HEK293 (cell line): ENCODE results near the gene NINJ1.
"Not testable (repeated sequence)": the region's sequence is repeated elsewhere in the genome, so short reads cannot be mapped to it uniquely, and the experiment has no call there.

ENCODE experiments used
- CTCF ChIA-PET: fragments of 350-600 bp; formaldehyde crosslinking; extraction: SDS; loops from one replicate; lab custom pipeline; 2021; ENCODE audit warnings: antibody characterized with exemption; lab: Yijun Ruan, JAX
- POLR2A ChIA-PET: fragments of 300-600 bp; formaldehyde crosslinking; extraction: SDS; loops from one replicate; lab custom pipeline; 2020; ENCODE audit warnings: antibody characterized with exemption, inconsistent platforms; lab: Yijun Ruan, JAX
- H3K27ac ChIP-seq: fragments of 200-500 bp; sonication (Bioruptor generic); 2 replicates; pipeline ENCODE4 v1.5.1; 2014; ENCODE audit warnings: low read depth, low read length, control low read depth, inconsistent platforms; ENCODE audit errors: extremely low read depth
- H3K36me3 ChIP-seq, 2 experiments: fragments of 200-500 bp in 1 of 2; sonication (Bioruptor generic) in 1 of 2; 1 replicate in 1 of 2; 2 replicates in 1 of 2; pipeline ENCODE4 v1.5.1; 2014 to 2017; ENCODE audit warnings: inconsistent platforms in 2 of 2, low read length in 2 of 2; ENCODE audit not compliant: control insufficient read depth in 2 of 2, insufficient read depth in 1 of 2
- H3K4me1 ChIP-seq: fragments of 200-500 bp; sonication (Bioruptor generic); 2 replicates; pipeline ENCODE4 v1.5.1; 2014; ENCODE audit warnings: mild to moderate bottlenecking, low read length, inconsistent platforms; ENCODE audit not compliant: control insufficient read depth, insufficient read depth
- H3K4me3 ChIP-seq: 2 replicates; pipeline ENCODE4 v1.5.1; 2011; ENCODE audit warnings: low read depth, mild to moderate bottlenecking, control low read depth, low read length, moderate library complexity
- H3K9me3 ChIP-seq: fragments of 200-500 bp; sonication (Bioruptor generic); 2 replicates; pipeline ENCODE4 v1.5.1; 2014; ENCODE audit warnings: low read depth, low read length, inconsistent platforms; ENCODE audit not compliant: control insufficient read depth, insufficient read depth
- GLI2 ChIP-seq: fragments of 450-650 bp; formaldehyde crosslinking; IDR thresholded peaks from 2 replicates; pipeline ENCODE4; 2017; ENCODE audit warnings: missing biosample characterization, missing genetic modification characterization, low read depth, borderline replicate concordance
- MEIS1 ChIP-seq: sonication (generic); formaldehyde crosslinking; IDR thresholded peaks from 2 replicates; pipeline ENCODE4 v1.8.1; 2022; ENCODE audit warnings: missing genetic modification reagents, mild to moderate bottlenecking, borderline replicate concordance
- RBAK ChIP-seq: fragments of 450-650 bp; formaldehyde crosslinking; IDR thresholded peaks from 2 replicates; pipeline ENCODE4 v1.5.1; 2016; ENCODE audit warnings: missing biosample characterization, missing genetic modification characterization
- SCRT1 ChIP-seq: fragments of 450-650 bp; formaldehyde crosslinking; IDR thresholded peaks from 2 replicates; pipeline ENCODE4 v1.5.1; 2016; ENCODE audit warnings: missing biosample characterization, missing genetic modification characterization, borderline replicate concordance
- SCRT2 ChIP-seq: fragments of 450-650 bp; formaldehyde crosslinking; IDR thresholded peaks from 2 replicates; pipeline ENCODE4 v1.5.1; 2016; ENCODE audit warnings: missing biosample characterization, missing genetic modification characterization
- SP7 ChIP-seq: fragments of 450-650 bp; formaldehyde crosslinking; IDR thresholded peaks from 2 replicates; pipeline ENCODE4 v1.5.1; 2016; ENCODE audit warnings: missing biosample characterization, missing genetic modification characterization
- WT1 ChIP-seq: fragments of 450-650 bp; formaldehyde crosslinking; IDR thresholded peaks from 2 replicates; pipeline ENCODE4 v1.5.1; 2016; ENCODE audit warnings: missing biosample characterization, missing genetic modification characterization
- ZBTB8A ChIP-seq: fragments of 450-650 bp; formaldehyde crosslinking; IDR thresholded peaks from 2 replicates; pipeline ENCODE4 v1.5.1; 2016; ENCODE audit warnings: missing biosample characterization, missing genetic modification characterization
- ZFP3 ChIP-seq: fragments of 450-650 bp; formaldehyde crosslinking; IDR thresholded peaks from 2 replicates; pipeline ENCODE4 v1.5.1; 2016; ENCODE audit warnings: low read depth, missing biosample characterization, missing genetic modification characterization
- ZIC2 ChIP-seq: fragments of 450-650 bp; formaldehyde crosslinking; IDR thresholded peaks from 2 replicates; pipeline ENCODE4 v1.5.1; 2016; ENCODE audit warnings: missing biosample characterization, missing genetic modification characterization
- ZNF24 ChIP-seq: fragments of 450-650 bp; formaldehyde crosslinking; IDR thresholded peaks from 2 replicates; pipeline ENCODE4 v1.5.1; 2016; ENCODE audit warnings: missing biosample characterization, missing genetic modification characterization
- ZNF473 ChIP-seq: fragments of 450-650 bp; formaldehyde crosslinking; IDR thresholded peaks from 2 replicates; pipeline ENCODE4 v1.5.1; 2017; ENCODE audit warnings: missing biosample characterization, missing genetic modification characterization
- ZNF600 ChIP-seq: fragments of 450-650 bp; formaldehyde crosslinking; IDR thresholded peaks from 2 replicates; pipeline ENCODE4 v1.5.1; 2016; ENCODE audit warnings: missing biosample characterization, missing genetic modification characterization
- ZNF837 ChIP-seq: fragments of 450-650 bp; formaldehyde crosslinking; IDR thresholded peaks from 2 replicates; pipeline ENCODE4 v1.5.1; 2016; ENCODE audit warnings: missing biosample characterization, missing genetic modification characterization
- ZSCAN23 ChIP-seq: fragments of 450-650 bp; formaldehyde crosslinking; IDR thresholded peaks from 2 replicates; pipeline ENCODE4 v1.5.1; 2016; ENCODE audit warnings: missing biosample characterization, missing genetic modification characterization
- TF ChIP-seq, protein P1 (sequence below): fragments of 450-650 bp; formaldehyde crosslinking; IDR thresholded peaks from 2 replicates; pipeline ENCODE4 v1.5.1; 2017; ENCODE audit warnings: missing biosample characterization, missing genetic modification characterization
- TF ChIP-seq, protein P2 (sequence below): fragments of 450-650 bp; IDR thresholded peaks from 2 replicates; pipeline ENCODE4 v1.5.1; 2018; ENCODE audit warnings: missing biosample characterization, missing genetic modification characterization
- TF ChIP-seq, protein P3 (sequence below): fragments of 450-650 bp; formaldehyde crosslinking; IDR thresholded peaks from 2 replicates; pipeline ENCODE4 v1.5.1; 2016; ENCODE audit warnings: missing biosample characterization, missing genetic modification characterization

Gene NINJ1

DNA sequence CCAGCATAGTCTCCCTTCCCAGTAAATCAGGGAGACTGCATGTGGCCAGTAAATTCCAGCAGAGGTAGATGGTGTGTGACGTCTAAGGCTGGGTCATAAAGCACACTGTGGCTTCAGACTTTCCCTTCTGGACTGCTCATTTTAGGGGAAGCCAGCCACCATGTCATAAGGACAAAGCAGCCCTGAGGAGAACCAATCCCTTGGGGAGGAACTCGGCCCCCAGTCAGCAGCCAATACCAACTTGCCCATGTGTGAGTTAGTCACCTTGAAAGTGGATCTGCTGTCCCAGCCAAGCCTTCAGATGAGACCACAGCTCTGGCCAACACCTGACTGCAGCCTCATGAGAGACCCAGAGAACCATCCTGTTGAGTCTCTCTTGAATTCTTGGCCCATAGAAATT is 14.7 kb upstream of the NINJ1 start (continued):
- TF ChIP-seq WT1 (tag by site-specific recombination) (no peak), ZBTB8A (tag by site-specific recombination) (no peak), RBAK (tag by site-specific recombination) (no peak), SP7 (tag by site-specific recombination) (no peak), ZNF24 (tag by site-specific recombination) (no peak), ZNF473 (no peak)
- TF ChIP-seq, protein P1, sequence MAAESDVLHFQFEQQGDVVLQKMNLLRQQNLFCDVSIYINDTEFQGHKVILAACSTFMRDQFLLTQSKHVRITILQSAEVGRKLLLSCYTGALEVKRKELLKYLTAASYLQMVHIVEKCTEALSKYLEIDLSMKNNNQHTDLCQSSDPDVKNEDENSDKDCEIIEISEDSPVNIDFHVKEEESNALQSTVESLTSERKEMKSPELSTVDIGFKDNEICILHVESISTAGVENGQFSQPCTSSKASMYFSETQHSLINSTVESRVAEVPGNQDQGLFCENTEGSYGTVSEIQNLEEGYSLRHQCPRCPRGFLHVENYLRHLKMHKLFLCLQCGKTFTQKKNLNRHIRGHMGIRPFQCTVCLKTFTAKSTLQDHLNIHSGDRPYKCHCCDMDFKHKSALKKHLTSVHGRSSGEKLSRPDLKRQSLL (tag by site-specific recombination): no peak
- TF ChIP-seq, protein P2, sequence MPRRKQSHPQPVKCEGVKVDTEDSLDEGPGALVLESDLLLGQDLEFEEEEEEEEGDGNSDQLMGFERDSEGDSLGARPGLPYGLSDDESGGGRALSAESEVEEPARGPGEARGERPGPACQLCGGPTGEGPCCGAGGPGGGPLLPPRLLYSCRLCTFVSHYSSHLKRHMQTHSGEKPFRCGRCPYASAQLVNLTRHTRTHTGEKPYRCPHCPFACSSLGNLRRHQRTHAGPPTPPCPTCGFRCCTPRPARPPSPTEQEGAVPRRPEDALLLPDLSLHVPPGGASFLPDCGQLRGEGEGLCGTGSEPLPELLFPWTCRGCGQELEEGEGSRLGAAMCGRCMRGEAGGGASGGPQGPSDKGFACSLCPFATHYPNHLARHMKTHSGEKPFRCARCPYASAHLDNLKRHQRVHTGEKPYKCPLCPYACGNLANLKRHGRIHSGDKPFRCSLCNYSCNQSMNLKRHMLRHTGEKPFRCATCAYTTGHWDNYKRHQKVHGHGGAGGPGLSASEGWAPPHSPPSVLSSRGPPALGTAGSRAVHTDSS (tag by site-specific recombination): no peak
- TF ChIP-seq, protein P3, sequence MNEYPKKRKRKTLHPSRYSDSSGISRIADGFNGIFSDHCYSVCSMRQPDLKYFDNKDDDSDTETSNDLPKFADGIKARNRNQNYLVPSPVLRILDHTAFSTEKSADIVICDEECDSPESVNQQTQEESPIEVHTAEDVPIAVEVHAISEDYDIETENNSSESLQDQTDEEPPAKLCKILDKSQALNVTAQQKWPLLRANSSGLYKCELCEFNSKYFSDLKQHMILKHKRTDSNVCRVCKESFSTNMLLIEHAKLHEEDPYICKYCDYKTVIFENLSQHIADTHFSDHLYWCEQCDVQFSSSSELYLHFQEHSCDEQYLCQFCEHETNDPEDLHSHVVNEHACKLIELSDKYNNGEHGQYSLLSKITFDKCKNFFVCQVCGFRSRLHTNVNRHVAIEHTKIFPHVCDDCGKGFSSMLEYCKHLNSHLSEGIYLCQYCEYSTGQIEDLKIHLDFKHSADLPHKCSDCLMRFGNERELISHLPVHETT (tag by site-specific recombination): no peak

DNA sequence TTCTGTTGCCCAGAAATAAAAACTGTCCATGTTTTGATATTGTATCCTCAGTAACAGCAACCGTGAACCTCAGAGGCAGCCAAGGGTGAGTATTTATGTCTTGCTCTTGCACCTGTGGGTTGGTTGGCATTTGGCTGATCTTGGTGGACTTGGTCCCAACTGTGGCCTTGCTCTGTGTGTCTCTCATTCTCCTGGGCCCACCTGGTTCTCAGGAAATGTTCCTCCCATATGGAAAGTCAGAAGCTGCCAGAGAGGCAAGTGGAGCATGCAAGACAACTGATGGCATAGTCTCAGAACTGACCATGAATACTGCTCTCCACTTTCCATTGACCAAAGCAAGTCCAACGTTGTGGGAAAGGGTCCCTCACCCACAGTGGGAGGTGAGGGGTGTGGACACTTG is 13.6 kb upstream of the NINJ1 start:
- no peak for TF ChIP-seq ZSCAN23 (tag by site-specific recombination)
- TF ChIP-seq, all 188 proteins: peak for 0
- Histone ChIP-seq H3K4me1 (no peaks in the 10 kb centered on the region), H3K9me3 (no peaks in the 10 kb centered on the region), H3K27ac (no peak overlapping the region), H3K4me3 (no peak overlapping the region), H3K36me3 (no peaks in the 10 kb centered on the region)
- POLR2A ChIA-PET: no interaction called here
- CTCF ChIA-PET: no interaction called here

DNA sequence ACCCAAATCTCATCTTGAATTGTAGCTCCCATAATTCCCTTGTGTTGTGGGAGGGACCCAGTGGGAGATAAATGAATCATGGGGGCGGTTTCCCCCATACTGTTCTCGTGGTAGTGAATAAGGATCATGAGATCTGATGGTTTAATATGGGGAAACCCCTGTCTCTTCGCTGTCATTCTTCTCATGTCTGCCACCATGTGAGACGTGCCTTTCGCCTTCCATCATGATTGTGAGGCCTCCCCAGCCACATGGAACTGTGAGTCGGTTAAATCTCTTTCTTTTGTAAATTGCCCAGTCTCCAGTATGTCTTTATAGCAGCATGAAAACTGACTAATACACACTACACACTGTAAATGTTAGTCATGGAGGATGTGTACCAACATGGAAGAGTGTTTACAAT is 12.6 kb upstream of the NINJ1 start:
- H3K27ac ChIP-seq, CTCF ChIA-PET, H3K36me3 ChIP-seq, H3K9me3 ChIP-seq, H3K4me3 ChIP-seq, H3K4me1 ChIP-seq, POLR2A ChIA-PET: not testable (repeated sequence)

DNA sequence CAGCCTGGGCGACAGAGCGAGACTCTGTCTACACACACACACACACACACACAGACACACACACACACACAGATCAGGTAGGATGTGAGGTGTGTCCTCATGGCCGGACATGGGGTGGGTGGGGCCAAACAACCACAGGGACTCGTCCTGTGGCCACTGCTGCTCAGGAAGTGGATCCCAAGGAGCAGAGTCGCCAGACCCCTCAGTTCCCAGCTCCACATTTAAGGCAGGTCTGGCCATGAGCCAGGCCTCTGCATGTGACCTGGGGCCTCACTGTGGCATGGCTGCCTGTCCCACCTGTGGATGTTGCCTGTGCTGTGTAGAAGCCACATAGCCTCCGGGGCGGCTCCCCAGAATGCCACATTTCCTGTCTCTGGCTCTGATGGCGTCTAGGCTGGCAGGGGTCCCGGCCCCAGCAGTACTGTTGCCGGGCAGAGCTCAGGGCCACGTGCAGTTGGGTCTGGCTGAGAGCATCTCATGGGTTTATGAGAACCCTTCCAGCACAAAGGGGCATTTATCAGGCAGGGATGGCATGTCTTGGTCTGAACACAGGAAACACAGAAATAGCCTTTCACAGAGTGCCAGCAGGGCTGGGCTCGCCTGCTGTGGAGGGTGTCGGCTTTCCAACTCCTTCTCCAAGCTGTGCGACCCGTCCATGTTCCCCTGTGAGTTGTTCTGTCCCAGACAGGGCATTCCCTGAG is 9.9 kb upstream of the NINJ1 start:
- ChIA-PET CTCF (interaction anchor here (1.2 kb wide), 2 partner anchors 9 to 10 kb away, joined by 4 read pairs; no protein-coding TSS in a partner anchor), POLR2A (interaction anchor here (1.0 kb wide), 1 partner anchor 10 kb away, joined by 4 read pairs; the partner anchor contains the start of gene NINJ1)
- peak; percentile 19; the same call in 1 of the 2 replicates for TF ChIP-seq ZNF600 (tag by site-specific recombination)
- TF ChIP-seq RBAK (tag by site-specific recombination): no peak
- TF ChIP-seq ZFP3 (tag by site-specific recombination): no peak
- TF ChIP-seq SCRT1: 0 out of 2 replicates have a peak, but pooled peaks have one; percentile 38
- TF ChIP-seq ZIC2 (tag by site-specific recombination): peak; percentile 60
- TF ChIP-seq MEIS1 (CRISPR knock-in tag): no peak
- peak; percentile 69 for TF ChIP-seq SCRT2 (tag by site-specific recombination)
- no peak for TF ChIP-seq ZNF837 (tag by site-specific recombination)
- no peak for TF ChIP-seq GLI2 (tag by site-specific recombination)
- Histone ChIP-seq H3K27ac (no peak overlapping the region), H3K4me3 (no peak overlapping the region), H3K4me1 (no peaks in the 10 kb centered on the region), H3K36me3 (no peaks in the 10 kb centered on the region), H3K9me3 (no peaks in the 10 kb centered on the region)
